GM18870 (cell line): ENCODE results near the gene YWHAQ.

Source experiments
- ATAC-seq: cut with Tn5 transposase; IDR thresholded peaks from one replicate; pipeline ENCODE4 v1.9.1; 2021; ENCODE audit warnings: moderate library complexity; ENCODE audit not compliant: unreplicated experiment

Gene YWHAQ

DNA sequence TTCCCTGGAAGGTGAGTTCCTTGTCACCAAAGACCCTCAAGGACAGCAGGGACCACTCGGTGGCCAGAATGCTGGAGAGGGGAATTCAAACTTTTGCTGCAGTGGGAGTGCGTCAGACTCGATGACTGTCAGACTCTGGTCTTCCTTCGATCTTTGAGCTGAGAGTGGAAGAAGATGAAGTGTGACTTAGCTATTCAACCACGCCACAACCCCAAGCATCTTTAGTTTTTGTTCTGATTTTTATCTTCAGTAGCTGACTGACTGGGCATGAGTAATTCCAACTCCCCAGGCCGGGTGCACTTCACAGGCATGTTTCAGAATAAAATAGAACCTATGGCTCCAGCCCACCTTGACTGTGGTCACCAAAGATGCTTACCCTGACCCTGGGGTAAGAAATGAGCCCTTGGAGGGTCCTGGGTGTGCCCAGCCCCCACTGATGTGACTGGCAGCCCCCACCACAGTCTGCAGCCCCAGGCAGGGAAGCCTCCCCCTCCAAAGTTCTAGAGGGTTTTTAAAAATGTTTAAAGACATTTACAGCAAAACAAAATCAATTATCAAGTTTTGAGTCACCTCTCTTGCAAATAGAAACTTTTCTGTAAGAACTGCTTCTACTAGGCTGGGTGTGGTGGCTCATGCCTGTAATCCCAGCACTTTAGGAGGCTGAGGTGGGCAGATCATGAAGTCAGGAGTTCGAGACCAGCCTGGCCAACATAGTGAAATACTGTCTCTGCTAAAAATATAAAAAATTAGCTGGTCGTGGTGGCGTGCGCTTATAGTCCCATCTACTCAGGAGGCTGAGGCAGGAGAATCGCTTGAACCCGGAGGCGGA lies 24.9 kb upstream of the YWHAQ start:
- no peak for ATAC-seq

DNA sequence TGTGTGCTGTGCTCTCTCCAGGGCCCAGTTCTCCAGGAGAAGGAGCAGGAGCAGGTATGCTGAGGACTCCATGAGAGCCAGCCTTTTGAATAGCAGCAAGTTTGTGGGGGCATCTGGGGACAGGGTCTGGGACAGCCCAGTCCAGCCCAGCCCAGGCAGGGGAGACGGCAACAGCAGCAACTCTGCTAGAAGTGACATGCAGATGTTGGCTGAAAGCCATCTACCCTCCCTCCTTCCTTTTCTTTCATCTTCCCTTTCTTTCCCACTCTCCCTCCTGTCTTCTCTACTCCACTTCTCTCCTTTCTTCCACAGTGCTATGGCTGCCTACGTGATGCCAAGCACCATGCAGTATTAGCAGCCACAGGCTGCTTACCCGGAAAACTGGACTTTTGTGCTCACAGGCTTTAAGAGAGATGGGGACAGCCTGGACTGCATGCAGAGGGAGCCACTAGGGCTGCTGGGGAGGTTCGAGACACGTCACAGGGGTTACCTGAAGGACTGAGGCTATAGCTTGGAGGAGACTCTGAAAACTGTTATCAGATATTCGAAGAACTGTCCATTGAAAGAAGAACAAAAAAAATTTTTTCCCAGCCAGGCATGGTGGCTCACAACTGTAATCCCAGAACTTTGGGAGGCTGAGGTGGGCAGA lies 23.8 kb upstream of the YWHAQ start:
- ATAC-seq, result no peak

DNA sequence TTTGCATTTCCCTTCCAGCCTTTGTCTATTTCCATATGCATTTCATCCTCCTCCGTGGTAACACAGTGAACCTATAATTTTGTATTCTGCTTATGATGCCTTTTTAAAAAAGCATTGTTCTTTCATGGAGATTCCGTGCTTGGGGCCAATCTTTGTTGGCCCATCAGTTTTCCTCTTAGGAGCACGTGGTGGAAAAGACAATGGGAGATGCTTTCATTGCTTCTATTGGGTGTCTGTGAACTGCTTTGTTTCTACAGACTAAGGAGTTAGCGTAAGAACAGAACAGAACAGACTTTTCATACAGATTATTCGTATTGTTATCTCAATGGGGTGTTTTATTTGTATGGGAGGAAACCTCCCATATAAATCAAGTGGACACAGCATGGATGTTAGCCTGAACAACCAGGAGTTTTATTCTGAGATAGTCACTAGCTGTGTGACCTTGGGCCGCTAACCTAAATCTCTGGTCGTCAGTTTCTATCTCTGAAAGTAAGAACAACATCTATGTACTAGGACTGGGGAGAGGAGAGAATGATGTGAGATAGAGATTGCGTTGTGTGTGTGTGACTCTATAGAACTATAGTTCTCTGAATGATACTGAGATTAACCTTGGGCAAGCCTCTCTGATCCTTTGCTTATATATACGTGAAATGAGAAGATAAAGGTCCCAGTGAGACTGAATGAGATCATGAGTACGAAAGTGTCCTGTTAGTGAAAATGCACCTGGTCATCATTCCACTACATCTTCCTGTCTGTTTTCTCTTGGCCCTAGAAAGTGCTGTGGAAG lies 22.9 kb upstream of the YWHAQ start:
- ATAC-seq, result no peak

DNA sequence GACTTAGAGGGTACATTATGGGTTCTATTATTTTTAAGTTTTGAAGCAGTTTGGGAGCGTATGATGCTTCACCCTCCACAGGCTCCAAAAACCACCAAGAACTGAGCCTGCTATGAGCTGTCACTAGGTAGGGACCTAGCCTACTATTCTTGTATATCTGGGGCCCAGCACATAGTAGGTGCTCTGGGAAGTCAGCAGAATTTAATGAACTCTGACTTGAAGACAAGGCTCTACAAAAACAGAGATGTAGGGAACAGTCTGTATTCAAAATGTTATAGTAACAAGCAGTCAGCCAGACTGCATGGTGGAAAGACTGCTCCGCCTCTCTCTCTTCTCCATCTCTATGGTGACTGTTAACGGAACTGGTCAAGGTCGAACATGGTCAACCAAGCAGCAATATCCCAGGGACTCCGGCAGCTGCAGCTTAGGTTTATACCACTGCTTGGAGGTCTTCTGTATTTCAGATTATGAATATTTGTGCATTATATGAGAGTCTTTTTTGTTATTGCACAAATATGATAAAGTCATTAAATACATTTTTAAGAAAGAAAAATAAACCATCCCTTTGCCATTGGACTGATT lies 22.2 kb upstream of the YWHAQ start:
- no peak for ATAC-seq

DNA sequence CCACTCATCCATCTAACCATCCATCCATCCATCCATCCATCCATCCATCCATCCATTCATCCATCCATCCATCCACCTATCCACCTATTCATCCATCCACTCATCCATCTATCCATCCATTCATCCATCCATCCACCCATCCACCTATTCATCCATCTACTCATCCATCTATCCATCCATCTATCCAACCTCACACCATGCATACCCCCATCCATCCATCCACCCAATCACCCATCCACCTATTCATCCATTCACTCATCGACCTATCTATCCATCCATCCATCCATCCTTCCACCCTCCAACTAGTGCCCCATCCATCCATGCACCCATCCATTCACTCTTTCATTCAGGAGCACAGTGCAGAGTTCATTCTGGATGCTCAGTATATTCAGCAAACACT lies 21.5 kb upstream of the YWHAQ start:
- ATAC-seq, result no peak

DNA sequence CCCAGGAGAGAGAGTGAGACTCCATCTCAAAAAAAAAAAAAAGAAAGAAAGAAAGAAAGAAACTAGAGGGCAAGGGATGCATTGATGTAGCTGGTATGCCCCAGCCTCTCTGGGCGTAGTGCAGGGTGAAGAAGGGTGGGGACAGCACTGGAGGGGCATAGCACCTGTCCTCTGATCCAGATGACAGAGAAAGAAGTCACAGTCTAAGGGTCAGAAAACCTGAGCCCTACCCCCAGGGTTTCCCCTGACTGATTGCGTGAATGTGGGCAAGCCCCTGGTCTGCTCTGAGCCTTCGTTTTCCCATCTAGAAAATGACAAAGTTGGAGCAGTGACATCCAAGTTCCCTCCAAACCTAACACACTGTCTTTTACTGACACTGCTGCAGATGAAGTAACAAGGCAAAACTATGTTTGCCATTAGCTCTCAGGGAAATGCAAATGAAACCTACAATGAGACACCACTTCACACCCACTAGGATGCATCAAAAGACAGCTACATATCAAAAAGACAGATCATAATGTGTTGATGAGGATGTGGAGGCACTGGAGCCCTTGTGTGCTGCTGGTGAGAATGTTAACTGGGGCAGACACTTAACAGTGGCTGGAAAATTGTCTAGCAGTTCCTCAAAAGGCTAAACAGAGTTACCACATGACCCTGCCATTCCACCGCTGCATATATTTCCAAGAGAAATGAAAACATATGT lies 19.5 kb upstream of the YWHAQ start:
- no peak for ATAC-seq

DNA sequence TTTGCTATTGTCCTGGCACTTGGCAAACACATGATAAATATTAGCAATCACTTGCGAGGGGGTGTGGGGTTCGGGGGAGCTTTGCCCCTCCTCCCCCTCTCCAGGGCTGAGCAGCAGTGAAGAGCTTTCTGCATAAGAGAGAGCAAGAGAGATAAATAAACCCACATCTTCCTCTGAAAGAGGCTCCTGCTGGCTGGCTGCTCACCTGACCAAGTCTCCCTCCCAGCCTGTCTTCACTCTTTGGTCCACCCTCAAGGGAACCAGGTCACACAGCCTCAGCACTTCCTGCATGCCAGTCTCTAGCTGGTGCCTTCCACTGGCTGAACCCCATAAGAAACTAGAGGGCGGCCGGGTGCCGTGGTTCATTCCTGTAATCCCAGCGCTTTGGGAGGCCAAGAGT lies 18.5 kb upstream of the YWHAQ start:
- no peak for ATAC-seq

DNA sequence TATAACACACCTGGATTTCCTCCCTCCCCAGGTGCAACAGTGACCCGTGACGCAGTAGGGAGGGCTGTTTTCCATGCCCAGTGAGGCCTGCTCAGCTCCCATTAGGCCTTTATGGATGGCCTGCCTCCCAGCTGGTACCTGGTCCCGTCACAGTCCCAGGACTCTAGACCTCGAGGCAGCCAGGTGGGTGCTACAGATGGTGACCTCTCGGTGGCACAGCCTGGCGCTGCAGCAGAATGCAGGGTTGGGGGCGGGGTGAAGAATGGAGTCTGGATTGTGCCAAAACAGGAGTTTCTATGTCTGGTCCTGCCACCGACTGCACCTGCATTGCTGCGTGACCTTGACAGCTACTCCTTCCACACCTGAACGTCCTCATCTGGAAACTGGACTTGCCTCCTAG lies 18.0 kb upstream of the YWHAQ start:
- no peak for ATAC-seq

DNA sequence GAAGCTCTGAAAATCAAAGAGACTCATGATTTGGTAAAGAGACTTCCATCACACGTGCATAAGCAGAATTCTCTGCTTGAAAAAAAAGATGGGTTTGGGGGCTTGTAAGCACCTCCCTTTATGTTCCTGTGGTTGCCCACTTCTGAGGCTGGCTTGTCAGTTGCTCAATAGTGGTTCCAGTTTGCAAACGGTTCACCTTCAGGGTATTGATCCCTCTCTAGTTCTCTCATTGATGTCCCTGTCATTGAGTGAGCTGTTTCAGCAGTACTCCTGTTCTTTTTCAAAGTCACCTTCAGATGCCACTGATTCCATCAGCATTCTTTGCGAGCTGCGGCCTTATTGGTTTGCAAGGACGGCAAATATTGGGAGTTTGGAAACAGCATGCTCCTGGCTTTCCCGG lies 17.1 kb upstream of the YWHAQ start:
- no peak for ATAC-seq

DNA sequence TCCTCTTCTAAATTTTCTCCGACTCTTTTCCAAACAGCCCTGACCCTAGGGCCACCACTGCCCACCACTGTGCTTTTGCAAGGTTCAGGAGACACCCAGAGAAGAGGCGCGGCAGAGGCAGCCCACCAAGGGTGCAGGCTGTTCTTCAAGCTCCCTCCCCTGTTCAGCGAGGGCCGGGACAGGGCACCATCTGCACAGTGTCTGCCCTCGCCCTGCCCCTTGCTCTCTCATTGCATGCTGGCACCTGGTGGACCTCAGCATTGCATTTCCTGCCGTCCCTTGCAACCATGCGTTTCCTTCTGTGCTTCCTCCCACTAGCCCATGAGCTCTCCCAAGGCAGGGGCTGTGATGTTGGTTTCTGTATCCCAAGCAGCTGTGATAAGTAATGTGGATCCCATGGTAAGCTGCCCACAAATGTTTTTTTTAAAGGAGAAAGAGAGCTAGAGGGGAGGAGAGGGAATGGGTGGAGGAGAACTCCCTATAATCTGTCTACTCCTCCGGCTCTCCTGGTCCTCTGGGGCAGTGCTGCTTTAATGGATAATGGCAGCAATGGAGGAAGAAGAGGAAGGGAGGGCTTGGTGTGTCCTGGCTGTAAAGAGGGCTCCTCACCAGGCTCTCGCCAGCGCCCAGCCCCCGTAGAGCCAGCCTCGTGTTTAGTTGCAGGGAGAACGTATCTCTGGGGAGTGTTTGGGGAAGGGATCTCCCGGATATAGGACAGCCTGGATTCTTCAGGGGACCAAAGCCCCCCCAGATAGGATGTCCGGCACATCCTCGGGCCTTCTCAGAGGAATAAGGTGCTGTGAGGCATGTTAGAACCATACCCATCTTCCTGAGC lies 15.6 kb upstream of the YWHAQ start:
- ATAC-seq, result no peak

DNA sequence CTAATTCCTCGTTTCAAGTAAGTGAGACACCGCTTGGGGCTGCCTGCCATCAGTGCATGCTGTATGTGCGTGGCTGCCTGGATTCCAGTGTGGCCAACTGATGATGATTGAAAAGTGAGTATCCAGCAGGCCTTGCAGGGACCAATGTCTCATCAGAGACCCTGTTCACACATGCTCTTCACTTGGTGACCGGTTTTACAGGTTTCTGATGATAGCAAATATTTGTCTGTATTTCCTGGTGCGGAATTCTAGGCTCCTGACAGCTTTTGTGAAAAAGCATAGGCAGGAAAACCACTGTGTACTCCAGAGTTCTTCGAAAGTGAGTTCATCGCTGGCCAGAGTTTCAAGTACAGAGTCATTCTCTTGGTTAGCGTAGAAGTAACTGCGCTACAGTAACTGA lies 13.8 kb upstream of the YWHAQ start:
- ATAC-seq, result no peak

DNA sequence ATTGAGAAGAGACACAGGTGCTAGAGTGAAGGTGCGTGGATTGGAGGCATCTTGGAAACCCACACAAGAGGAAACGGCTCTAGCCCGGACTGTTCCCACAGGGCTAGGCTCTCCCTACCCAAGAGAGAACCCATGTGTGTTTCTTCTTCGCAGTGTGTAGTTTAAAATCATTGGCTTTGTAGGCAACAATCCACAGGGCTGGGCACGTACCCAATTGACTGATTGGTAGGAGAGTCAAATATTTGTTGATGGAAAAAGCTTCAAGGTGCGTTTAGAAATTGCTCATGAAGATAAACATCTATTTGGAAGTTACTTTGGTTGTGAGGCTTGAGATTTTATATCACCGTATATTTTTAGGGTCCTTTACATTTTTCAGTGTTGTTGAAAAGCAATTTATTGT lies 13.2 kb upstream of the YWHAQ start:
- ATAC-seq, result no peak

DNA sequence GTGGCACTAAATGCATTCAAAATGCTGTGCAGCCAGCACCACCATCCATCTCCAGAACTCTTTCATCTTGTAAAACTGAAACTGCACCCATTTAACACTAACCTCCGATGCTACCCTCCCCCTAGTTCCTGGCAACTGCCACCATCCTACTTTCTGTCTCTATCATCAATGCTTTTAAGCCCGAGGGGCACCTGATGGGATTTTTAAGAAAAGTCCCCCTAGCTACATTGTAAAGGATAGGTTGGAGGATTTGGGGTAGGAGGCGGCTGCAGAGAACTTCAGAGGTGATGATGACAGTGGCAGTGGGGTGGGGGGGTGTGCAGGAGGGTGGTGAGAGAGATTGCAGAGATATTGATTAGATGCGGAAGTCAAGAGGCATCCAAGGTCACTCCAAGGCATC lies 10.8 kb upstream of the YWHAQ start:
- ATAC-seq, result no peak

DNA sequence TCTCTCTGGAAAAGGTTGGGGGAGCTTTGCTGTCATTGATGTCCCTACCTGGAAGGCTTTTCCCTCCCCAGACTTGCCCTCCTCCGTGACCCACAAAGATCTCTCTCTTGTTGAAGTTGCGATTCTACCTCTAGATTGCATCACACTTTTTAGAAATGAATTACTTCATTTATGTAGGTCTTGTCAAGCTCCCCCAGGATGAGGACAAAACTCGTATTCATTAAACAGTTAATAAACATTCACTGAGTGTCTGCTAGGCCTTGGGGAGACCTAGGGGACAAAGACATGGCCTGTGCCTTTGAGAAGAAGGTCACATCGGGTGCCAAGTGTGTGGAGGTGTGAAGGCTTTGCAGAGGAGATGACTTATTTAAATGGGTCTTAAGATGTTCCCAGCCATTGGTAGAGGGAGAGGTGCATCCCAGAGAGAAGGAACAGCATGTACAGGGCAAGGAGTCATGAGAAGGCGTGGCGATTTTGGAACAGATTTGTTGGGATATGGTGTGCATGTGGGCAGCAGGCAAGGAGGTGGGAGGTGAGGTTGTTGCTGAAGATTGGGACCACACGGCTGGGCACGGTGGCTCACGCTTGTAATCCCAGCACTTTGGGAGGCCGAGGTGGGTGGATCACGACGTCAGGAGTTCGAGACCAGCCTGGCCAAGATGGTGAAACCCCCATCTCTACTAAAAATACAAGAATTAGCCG lies 9.8 kb upstream of the YWHAQ start:
- no peak for ATAC-seq

DNA sequence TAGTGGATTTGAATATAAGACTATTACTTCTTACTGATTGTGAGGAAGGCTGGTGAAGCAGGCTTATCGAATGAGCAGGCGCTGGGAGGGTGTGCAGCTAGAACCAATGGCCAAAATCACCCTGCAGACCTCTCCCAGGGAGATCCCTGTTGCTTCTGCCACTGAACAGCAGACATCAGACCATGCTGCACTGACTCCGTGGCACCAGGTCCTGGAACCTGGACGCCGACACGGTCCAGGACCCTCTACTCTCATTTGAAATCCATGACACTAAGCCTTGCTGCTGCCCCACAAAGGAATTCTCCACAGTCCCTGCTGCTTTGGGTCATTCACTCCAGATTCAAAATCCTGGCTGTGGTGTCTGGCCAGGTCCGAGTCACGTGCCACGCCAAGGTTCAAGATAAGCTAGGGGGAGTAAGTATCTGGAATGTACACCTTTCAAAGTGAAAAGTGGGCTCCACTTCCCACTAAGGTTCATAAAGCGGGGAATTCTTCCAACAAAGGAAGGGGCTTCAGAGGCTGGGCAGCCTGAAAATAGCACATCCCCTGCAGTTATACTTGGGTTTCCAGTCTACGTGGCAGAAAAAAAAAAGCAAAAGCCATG lies 9.0 kb upstream of the YWHAQ start:
- no peak for ATAC-seq

DNA sequence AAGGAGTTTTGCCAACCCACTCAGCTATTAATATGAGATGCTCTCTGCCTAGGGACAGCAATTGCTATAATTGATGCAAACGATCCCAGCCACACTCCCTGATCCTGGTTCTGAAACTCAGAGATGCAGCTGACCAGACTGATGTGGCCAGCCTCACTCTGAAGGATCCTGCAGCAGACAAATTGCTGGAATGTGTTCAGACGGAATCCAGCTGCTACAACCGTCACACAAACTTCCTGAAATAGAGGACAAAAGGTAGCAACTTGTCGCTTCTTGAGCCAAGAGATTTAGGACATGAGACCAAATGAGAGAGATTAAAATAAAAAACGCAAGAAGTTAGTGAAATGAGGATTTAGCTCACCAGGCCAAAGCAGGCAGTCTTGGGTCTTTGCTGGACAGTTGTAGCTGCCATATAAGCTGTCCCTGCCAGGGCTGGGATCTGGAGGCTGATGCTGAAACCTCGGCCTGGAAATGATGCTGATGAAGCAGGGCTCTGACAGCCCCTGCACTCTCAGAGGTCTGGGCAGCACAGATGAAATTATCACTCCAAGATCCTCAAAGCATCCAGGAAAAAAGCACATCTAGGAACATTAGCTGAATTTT lies 8.3 kb upstream of the YWHAQ start:
- ATAC-seq, result no peak

DNA sequence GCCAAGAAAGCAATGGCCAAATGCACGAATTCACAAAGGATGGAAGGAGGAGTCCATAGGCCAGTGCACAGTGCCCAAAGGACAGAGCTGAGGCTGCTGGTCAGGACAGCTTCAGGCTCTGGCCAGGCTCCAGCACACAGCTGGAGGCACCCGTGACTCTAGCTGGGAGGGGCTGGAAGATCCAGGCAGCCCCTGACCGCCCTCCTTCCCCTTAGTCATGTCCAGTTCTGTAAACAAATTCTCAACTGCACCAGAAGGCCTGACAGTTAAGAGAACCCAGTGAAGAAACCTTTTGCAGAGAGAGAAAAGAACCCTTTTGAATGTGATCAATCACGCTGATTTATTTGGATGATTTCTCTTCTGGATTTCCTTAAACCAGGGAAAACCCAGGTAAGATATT lies 7.7 kb upstream of the YWHAQ start:
- no peak for ATAC-seq

DNA sequence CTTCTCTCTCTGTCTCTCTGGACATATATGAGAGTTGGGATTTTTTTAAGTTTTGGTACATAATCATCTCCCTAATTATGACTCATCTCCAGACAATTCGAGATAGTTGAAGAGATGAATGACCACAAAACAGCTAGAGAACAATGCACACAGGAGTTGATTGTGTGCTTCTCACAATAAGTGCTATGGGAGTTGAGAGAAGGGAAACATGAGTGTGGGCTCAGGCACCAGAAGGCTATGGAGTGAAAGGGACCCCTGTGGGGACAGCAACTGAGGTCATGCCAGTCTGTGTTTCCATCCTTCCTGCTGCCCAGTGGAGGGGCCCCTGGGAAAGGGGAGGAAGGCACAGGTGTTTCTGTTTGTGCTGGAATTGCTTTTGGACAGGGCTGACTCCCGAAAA lies 6.5 kb upstream of the YWHAQ start:
- no peak for ATAC-seq

DNA sequence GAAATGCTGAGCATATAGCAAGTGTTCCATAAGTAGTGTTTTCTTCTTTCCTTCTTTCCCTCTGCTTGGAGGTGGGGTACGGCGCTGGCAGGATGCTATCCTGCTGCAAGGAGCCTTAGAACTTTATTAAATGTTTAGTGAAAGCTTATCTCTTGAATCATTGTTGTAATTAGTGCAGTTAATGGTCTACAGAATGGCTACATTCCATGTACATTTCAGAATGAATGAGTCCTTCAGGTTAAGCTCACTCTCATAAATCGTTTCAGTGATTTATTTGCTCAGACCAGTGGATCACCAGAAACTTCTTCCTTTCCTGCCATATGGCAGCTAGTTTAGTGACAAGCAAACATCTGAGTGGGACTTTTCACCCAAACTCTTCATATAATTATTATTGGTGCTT lies 3.3 kb upstream of the YWHAQ start:
- ATAC-seq, result no peak
